HPDE6-E6E7 (cell line): ENCODE measurements around the gene CIDEA.

Experiments
- DNase-seq: peaks from one replicate; pipeline ENCODE4 v3.0.0; 2011; ENCODE audit warnings: missing footprints; ENCODE audit errors: extremely low spot score

The CIDEA gene

GRCh38 chr18:12317664-12318333 is 63.6 kb downstream of the CIDEA start:
- no peak for DNase-seq

GRCh38 chr18:12318334-12318697 is 64.2 kb downstream of the CIDEA start:
- no peak for DNase-seq

- DNase-seq = no peak
Measured at GRCh38 chr18:12318857-12319256, 64.7 kb downstream of the CIDEA start.

- DNase-seq = no peak
Measured at GRCh38 chr18:12321333-12321732, 67.2 kb downstream of the CIDEA start.

- no peak for DNase-seq
Measured at GRCh38 chr18:12324991-12325725, 71.0 kb downstream of the CIDEA start.

GRCh38 chr18:12325726-12326245 is 71.6 kb downstream of the CIDEA start:
- DNase-seq = no peak

- DNase-seq = no peak
Measured at GRCh38 chr18:12326711-12327460, 72.7 kb downstream of the CIDEA start.
